Measurements from ENCODE around the gene BANF2.

The BANF2 gene

GRCh38 chr20:17687800-17688199, 12.0 kb upstream of the BANF2 start:
- Histone ChIP-seq H3K9ac (ENCODE audit: low read depth, low read length) (no peak overlapping the region), H3K4me2 (ENCODE audit: low read length) (no peak overlapping the region), H3K4me3 (ENCODE audit: low read length) (no peak overlapping the region), H3K4me1 (ENCODE audit: control insufficient read depth, insufficient read depth, low read length) (no peaks in the 10 kb centered on the region), H3K36me3 (ENCODE audit: insufficient read depth, low read length) (no peaks in the 10 kb centered on the region), H3K9me3 (replicated peaks; ENCODE audit: low read length) (peaks cover 5% of the 10 kb centered on the region), H3K27me3 (ENCODE audit: control insufficient read depth, insufficient read depth, low read length) (peaks cover 56% of the 10 kb centered on the region)

GRCh38 chr20:17688965-17689364, 10.8 kb upstream of the BANF2 start:
- no peak overlapping the region for H3K4me2 ChIP-seq (ENCODE audit: low read length)
- H3K27me3 ChIP-seq (ENCODE audit: control insufficient read depth, insufficient read depth, low read length): peaks cover 59% of the 10 kb centered on the region
- H3K4me1 ChIP-seq (ENCODE audit: control insufficient read depth, insufficient read depth, low read length): no peaks in the 10 kb centered on the region
- no peak overlapping the region for H3K9ac ChIP-seq (ENCODE audit: low read depth, low read length)
- H3K4me3 ChIP-seq (ENCODE audit: low read length): no peak overlapping the region
- no peaks in the 10 kb centered on the region for H3K36me3 ChIP-seq (ENCODE audit: insufficient read depth, low read length)
- peaks cover 5% of the 10 kb centered on the region for H3K9me3 ChIP-seq (replicated peaks; ENCODE audit: low read length)

GRCh38 chr20:17690144-17690543, 9.6 kb upstream of the BANF2 start:
- H3K4me3 ChIP-seq (ENCODE audit: low read length): no peak overlapping the region
- H3K36me3 ChIP-seq (ENCODE audit: insufficient read depth, low read length): no peaks in the 10 kb centered on the region
- H3K4me1 ChIP-seq (ENCODE audit: control insufficient read depth, insufficient read depth, low read length): no peaks in the 10 kb centered on the region
- no peak overlapping the region for H3K9ac ChIP-seq (ENCODE audit: low read depth, low read length)
- no peak overlapping the region for H3K4me2 ChIP-seq (ENCODE audit: low read length)
- peaks cover 52% of the 10 kb centered on the region for H3K27me3 ChIP-seq (ENCODE audit: control insufficient read depth, insufficient read depth, low read length)
- peaks cover 5% of the 10 kb centered on the region for H3K9me3 ChIP-seq (replicated peaks; ENCODE audit: low read length)

- peaks cover 5% of the 10 kb centered on the region for H3K9me3 ChIP-seq (replicated peaks; ENCODE audit: low read length)
- no peaks in the 10 kb centered on the region for H3K4me1 ChIP-seq (ENCODE audit: control insufficient read depth, insufficient read depth, low read length)
- H3K27me3 ChIP-seq (ENCODE audit: control insufficient read depth, insufficient read depth, low read length): peaks cover 41% of the 10 kb centered on the region
Measured at GRCh38 chr20:17691758-17692157, 8.0 kb upstream of the BANF2 start.

GRCh38 chr20:17693444-17694001, 6.2 kb upstream of the BANF2 start:
- peaks cover 27% of the 10 kb centered on the region for H3K27me3 ChIP-seq (ENCODE audit: control insufficient read depth, insufficient read depth, low read length)
- H3K9me3 ChIP-seq (replicated peaks; ENCODE audit: low read length): peaks cover 5% of the 10 kb centered on the region
- no peak overlapping the region for H3K4me2 ChIP-seq (ENCODE audit: low read length)
- H3K4me3 ChIP-seq (ENCODE audit: low read length): no peak overlapping the region
- no peak overlapping the region for H3K9ac ChIP-seq (ENCODE audit: low read depth, low read length)
- H3K4me1 ChIP-seq (ENCODE audit: control insufficient read depth, insufficient read depth, low read length): no peaks in the 10 kb centered on the region
- H3K36me3 ChIP-seq (ENCODE audit: insufficient read depth, low read length): no peaks in the 10 kb centered on the region

More at GRCh38 chr20:17691758-17692157, 8.0 kb upstream of the BANF2 start:
- Histone ChIP-seq H3K4me2 (ENCODE audit: low read length) (no peak overlapping the region), H3K36me3 (ENCODE audit: insufficient read depth, low read length) (no peaks in the 10 kb centered on the region), H3K4me3 (ENCODE audit: low read length) (no peak overlapping the region), H3K9ac (ENCODE audit: low read depth, low read length) (no peak overlapping the region)

GRCh38 chr20:17694767-17695166, 5.0 kb upstream of the BANF2 start:
- Histone ChIP-seq H3K4me1 (ENCODE audit: control insufficient read depth, insufficient read depth, low read length) (no peaks in the 10 kb centered on the region), H3K9me3 (replicated peaks; ENCODE audit: low read length) (peaks cover 5% of the 10 kb centered on the region), H3K27me3 (ENCODE audit: control insufficient read depth, insufficient read depth, low read length) (peaks cover 28% of the 10 kb centered on the region), H3K4me3 (ENCODE audit: low read length) (no peak overlapping the region), H3K4me2 (ENCODE audit: low read length) (no peak overlapping the region), H3K9ac (ENCODE audit: low read depth, low read length) (no peak overlapping the region), H3K36me3 (ENCODE audit: insufficient read depth, low read length) (no peaks in the 10 kb centered on the region)

- Histone ChIP-seq H3K9ac (ENCODE audit: low read depth, low read length) (no peak overlapping the region), H3K36me3 (ENCODE audit: insufficient read depth, low read length) (no peaks in the 10 kb centered on the region), H3K27me3 (ENCODE audit: control insufficient read depth, insufficient read depth, low read length) (peaks cover 27% of the 10 kb centered on the region), H3K4me3 (ENCODE audit: low read length) (no peak overlapping the region), H3K4me2 (ENCODE audit: low read length) (no peak overlapping the region), H3K4me1 (ENCODE audit: control insufficient read depth, insufficient read depth, low read length) (no peaks in the 10 kb centered on the region), H3K9me3 (replicated peaks; ENCODE audit: low read length) (no peaks in the 10 kb centered on the region)
Measured at GRCh38 chr20:17696287-17696686, 3.5 kb upstream of the BANF2 start.

- Histone ChIP-seq H3K36me3 (ENCODE audit: insufficient read depth, low read length) (no peaks in the 10 kb centered on the region), H3K9me3 (replicated peaks; ENCODE audit: low read length) (no peaks in the 10 kb centered on the region), H3K27me3 (ENCODE audit: control insufficient read depth, insufficient read depth, low read length) (peaks cover 32% of the 10 kb centered on the region), H3K4me1 (ENCODE audit: control insufficient read depth, insufficient read depth, low read length) (no peaks in the 10 kb centered on the region), H3K9ac (ENCODE audit: low read depth, low read length) (no peak overlapping the region), H3K4me2 (ENCODE audit: low read length) (no peak overlapping the region), H3K4me3 (ENCODE audit: low read length) (no peak overlapping the region)
Measured at GRCh38 chr20:17697171-17697570, 2.6 kb upstream of the BANF2 start.

- H3K9me3 ChIP-seq (replicated peaks; ENCODE audit: low read length): no peaks in the 10 kb centered on the region
- H3K4me1 ChIP-seq (ENCODE audit: control insufficient read depth, insufficient read depth, low read length): no peaks in the 10 kb centered on the region
- no peak overlapping the region for H3K4me2 ChIP-seq (ENCODE audit: low read length)
- H3K4me3 ChIP-seq (ENCODE audit: low read length): no peak overlapping the region
- H3K36me3 ChIP-seq (ENCODE audit: insufficient read depth, low read length): no peaks in the 10 kb centered on the region
- H3K27me3 ChIP-seq (ENCODE audit: control insufficient read depth, insufficient read depth, low read length): peaks cover 32% of the 10 kb centered on the region
- H3K9ac ChIP-seq (ENCODE audit: low read depth, low read length): no peak overlapping the region
Measured at GRCh38 chr20:17698384-17698783, 1.4 kb upstream of the BANF2 start.

GRCh38 chr20:17700637-17701036, 871 bp downstream of the BANF2 start:
- H3K9me3 ChIP-seq (replicated peaks; ENCODE audit: low read length): no peaks in the 10 kb centered on the region
- H3K4me2 ChIP-seq (ENCODE audit: low read length): no peak overlapping the region
- no peaks in the 10 kb centered on the region for H3K36me3 ChIP-seq (ENCODE audit: insufficient read depth, low read length)
- no peak overlapping the region for H3K9ac ChIP-seq (ENCODE audit: low read depth, low read length)
- H3K4me3 ChIP-seq (ENCODE audit: low read length): no peak overlapping the region
- H3K4me1 ChIP-seq (ENCODE audit: control insufficient read depth, insufficient read depth, low read length): no peaks in the 10 kb centered on the region
- H3K27me3 ChIP-seq (ENCODE audit: control insufficient read depth, insufficient read depth, low read length): peaks cover 23% of the 10 kb centered on the region

GRCh38 chr20:17701826-17702225, 2.1 kb downstream of the BANF2 start:
- H3K4me1 ChIP-seq (ENCODE audit: control insufficient read depth, insufficient read depth, low read length): no peaks in the 10 kb centered on the region
- no peaks in the 10 kb centered on the region for H3K36me3 ChIP-seq (ENCODE audit: insufficient read depth, low read length)
- no peak overlapping the region for H3K9ac ChIP-seq (ENCODE audit: low read depth, low read length)
- no peak overlapping the region for H3K4me2 ChIP-seq (ENCODE audit: low read length)
- no peak overlapping the region for H3K4me3 ChIP-seq (ENCODE audit: low read length)
- H3K9me3 ChIP-seq (replicated peaks; ENCODE audit: low read length): no peaks in the 10 kb centered on the region
- H3K27me3 ChIP-seq (ENCODE audit: control insufficient read depth, insufficient read depth, low read length): peaks cover 23% of the 10 kb centered on the region

- Histone ChIP-seq H3K4me1 (ENCODE audit: control insufficient read depth, insufficient read depth, low read length) (no peaks in the 10 kb centered on the region), H3K9me3 (replicated peaks; ENCODE audit: low read length) (no peaks in the 10 kb centered on the region), H3K4me3 (ENCODE audit: low read length) (no peak overlapping the region), H3K9ac (ENCODE audit: low read depth, low read length) (no peak overlapping the region), H3K4me2 (ENCODE audit: low read length) (no peak overlapping the region), H3K36me3 (ENCODE audit: insufficient read depth, low read length) (no peaks in the 10 kb centered on the region), H3K27me3 (ENCODE audit: control insufficient read depth, insufficient read depth, low read length) (peaks cover 16% of the 10 kb centered on the region)
Measured at GRCh38 chr20:17704589-17705317, 5.0 kb downstream of the BANF2 start.
